Measurements from ENCODE around the gene SLC51A. TPM values are rescaled to one million over a fixed set of nuclear protein-coding genes. Genes with fewer than 3 reads are reported as not detected.

Gene SLC51A
- total and polyA plus RNA-seq, 2 donors (not counting 3 experiments of a cell fraction or from before 2014, with no cell fraction given): not detected

GRCh38 chr3:196218155-196218712, 1.9 kb downstream of the SLC51A start:
- Histone ChIP-seq H3K79me2 (ENCODE audit: control insufficient read depth, insufficient read depth, low read length) (no peaks in the 10 kb centered on the region), H2AFZ (ENCODE audit: low read depth, low read length) (no peak overlapping the region), H3K4me2 (ENCODE audit: insufficient read depth, low read length) (no peak overlapping the region), H3K36me3 (ENCODE audit: control insufficient read depth in 2 of 2, extremely low read depth in 1 of 2, insufficient read depth in 2 of 2, low read length in 2 of 2) (no peaks in the 10 kb centered on the region), H3K9ac (replicated peaks; ENCODE audit: extremely low read depth, insufficient read depth, low read length) (no peak overlapping the region), H3K27ac (ENCODE audit: insufficient read depth, low read depth, low read length) (no peak overlapping the region), H4K20me1 (replicated peaks; ENCODE audit: control insufficient read depth, extremely low read depth, insufficient read depth, low read length) (no peaks in the 10 kb centered on the region), H3K9me1 (replicated peaks; ENCODE audit: control insufficient read depth, extremely low read depth, insufficient read depth, low read length) (no peaks in the 10 kb centered on the region), H3K9me3 (replicated peaks; ENCODE audit: control insufficient read depth, insufficient read depth, low read length) (no peaks in the 10 kb centered on the region), H3K4me3 (replicated peaks in 1 of 3; ENCODE audit: insufficient read depth in 1 of 3, low read depth in 1 of 3, low read length in 3 of 3) (no peak overlapping the region), H3K4me1 (ENCODE audit: control insufficient read depth, extremely low read depth, insufficient read depth, low read length) (no peaks in the 10 kb centered on the region), H3K27me3 (ENCODE audit: control insufficient read depth in 2 of 2, insufficient read depth in 2 of 2, low read length in 2 of 2) (peaks cover 4 to 11% of the 10 kb centered on the region in 2 experiments)
- DNase-seq (ENCODE audit: low read depth, low spot score) (no peak), FAIRE-seq (no peak)
- TF ChIP-seq EZH2 (IDR thresholded peaks at IDR 0.05; ENCODE audit: borderline replicate concordance, low read depth, low read length, severe bottlenecking) (no peak), JUN (IDR thresholded peaks at IDR 0.05; ENCODE audit: borderline replicate concordance, insufficient read depth, insufficient read length, low read depth) (no peak), MAX (IDR thresholded peaks at IDR 0.05; ENCODE audit: insufficient read depth, insufficient read length) (no peak), FOS (IDR thresholded peaks at IDR 0.05; ENCODE audit: borderline replicate concordance, insufficient read depth, low read length) (no peak), MYC (IDR thresholded peaks at IDR 0.05; ENCODE audit: low read depth, low read length) (no peak), POLR2AphosphoS5 (IDR thresholded peaks at IDR 0.05; ENCODE audit: insufficient read depth, low read depth, low read length) (no peak), GATA2 (IDR thresholded peaks at IDR 0.05; ENCODE audit: insufficient read depth, insufficient read length, low read depth, low read length) (no peak), POLR2A (IDR thresholded peaks at IDR 0.05; ENCODE audit: low read depth, low read length) (no peak)
- TF ChIP-seq, protein P1, sequence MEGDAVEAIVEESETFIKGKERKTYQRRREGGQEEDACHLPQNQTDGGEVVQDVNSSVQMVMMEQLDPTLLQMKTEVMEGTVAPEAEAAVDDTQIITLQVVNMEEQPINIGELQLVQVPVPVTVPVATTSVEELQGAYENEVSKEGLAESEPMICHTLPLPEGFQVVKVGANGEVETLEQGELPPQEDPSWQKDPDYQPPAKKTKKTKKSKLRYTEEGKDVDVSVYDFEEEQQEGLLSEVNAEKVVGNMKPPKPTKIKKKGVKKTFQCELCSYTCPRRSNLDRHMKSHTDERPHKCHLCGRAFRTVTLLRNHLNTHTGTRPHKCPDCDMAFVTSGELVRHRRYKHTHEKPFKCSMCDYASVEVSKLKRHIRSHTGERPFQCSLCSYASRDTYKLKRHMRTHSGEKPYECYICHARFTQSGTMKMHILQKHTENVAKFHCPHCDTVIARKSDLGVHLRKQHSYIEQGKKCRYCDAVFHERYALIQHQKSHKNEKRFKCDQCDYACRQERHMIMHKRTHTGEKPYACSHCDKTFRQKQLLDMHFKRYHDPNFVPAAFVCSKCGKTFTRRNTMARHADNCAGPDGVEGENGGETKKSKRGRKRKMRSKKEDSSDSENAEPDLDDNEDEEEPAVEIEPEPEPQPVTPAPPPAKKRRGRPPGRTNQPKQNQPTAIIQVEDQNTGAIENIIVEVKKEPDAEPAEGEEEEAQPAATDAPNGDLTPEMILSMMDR (IDR thresholded peaks at IDR 0.05; ENCODE audit: extremely low read depth in 1 of 2, insufficient read depth in 1 of 2, low read depth in 1 of 2, low read length in 2 of 2): no peak
- no TSS peak for BruUV-seq (replicated peaks)
- intact Hi-C loops (cut with micrococcal nuclease) (no loop called here), dilution Hi-C loops (cut with MboI; ENCODE audit: extremely low pct_ligation_motif_present, low sequenced_read_pairs) (no loop called here)
- ChIA-PET CTCF (interaction anchor here (0.9 kb wide), 1 partner anchor 36 kb away, joined by 5 read pairs; no protein-coding TSS in a partner anchor), POLR2A (no interaction called here)

Data from endothelial cell of umbilical vein (primary cell).